K562 (cell line): Measurements from ENCODE around the gene FBLN2. TPM values are rescaled to one million over a fixed set of nuclear protein-coding genes. Genes with fewer than 3 reads are reported as not detected.

ENCODE experiments used
- ADNP ChIP-seq: fragments of 200-800 bp; sonication (Bioruptor generic); IDR thresholded peaks from 2 replicates; pipeline ENCODE4 v1.6.1; 2016; ENCODE audit warnings: missing genetic modification characterization, missing compliant biosample characterization
- BCOR ChIP-seq: fragments of 450-650 bp; IDR thresholded peaks from 2 replicates; pipeline ENCODE4 v1.6.1; 2016
- CC2D1A ChIP-seq: fragments of 450-650 bp; IDR thresholded peaks from 2 replicates; pipeline ENCODE4 v1.6.1; 2017; ENCODE audit warnings: mild to moderate bottlenecking
- CREB5 ChIP-seq: fragments of 250-450 bp; sonication (Bioruptor Pico); IDR thresholded peaks from 2 replicates; pipeline ENCODE4 v1.5.0; 2020; ENCODE audit warnings: mild to moderate bottlenecking
- FOXA3 ChIP-seq, 2 experiments: fragments of 450-650 bp in 1 of 2; sonication (generic) in 1 of 2; formaldehyde crosslinking; IDR thresholded peaks in 1 of 2; conservative IDR thresholded peaks in 1 of 2; 2 replicates each; pipeline versions ENCODE4 v1.4.0 to v1.8.0; 2020 to 2022; ENCODE audit warnings: mild to moderate bottlenecking in 2 of 2, missing genetic modification reagents in 1 of 2
- FOXK2 ChIP-seq, 2 experiments: fragments of 450-650 bp; IDR thresholded peaks in 1 of 2; conservative IDR thresholded peaks in 1 of 2; 2 replicates each; pipeline ENCODE4 v1.6.1; 2016; ENCODE audit warnings: low read depth in 2 of 2, mild to moderate bottlenecking in 1 of 2
- FOXP1 ChIP-seq: sonication (generic); formaldehyde crosslinking; IDR thresholded peaks from 2 replicates; pipeline ENCODE4 v1.8.0; 2022; ENCODE audit warnings: mild to moderate bottlenecking, missing genetic modification reagents
- GTF3C2 ChIP-seq: IDR thresholded peaks from 3 replicates; pipeline ENCODE4 v1.6.1; 2011; ENCODE audit warnings: borderline replicate concordance, mild to moderate bottlenecking, moderate library complexity; ENCODE audit not compliant: insufficient read length; ENCODE audit errors: extremely low read depth
- MEIS2 ChIP-seq: fragments of 450-650 bp; IDR thresholded peaks from 2 replicates; pipeline ENCODE4 v1.6.1; 2014; ENCODE audit warnings: mild to moderate bottlenecking; ENCODE audit not compliant: partially characterized antibody
- MTA2 ChIP-seq: fragments of 450-650 bp; IDR thresholded peaks from 2 replicates; pipeline ENCODE4 v1.6.1; 2016; ENCODE audit warnings: low read depth
- NR0B1 ChIP-seq: fragments of 450-650 bp; IDR thresholded peaks from one replicate; pipeline ENCODE4 v1.6.1; 2018; ENCODE audit warnings: mild to moderate bottlenecking, moderate library complexity; ENCODE audit not compliant: partially characterized antibody
- NR2C2 ChIP-seq, 2 experiments: fragments of 200-800 bp in 1 of 2; sonication (Bioruptor generic) in 1 of 2; sonication (generic) in 1 of 2; formaldehyde crosslinking in 1 of 2; IDR thresholded peaks; 2 replicates each; pipeline versions ENCODE4 v1.6.1 to v1.8.0; 2016 to 2022; ENCODE audit warnings: mild to moderate bottlenecking in 1 of 2, missing compliant biosample characterization in 1 of 2, missing genetic modification characterization in 1 of 2, missing genetic modification reagents in 1 of 2
- PHB2 ChIP-seq: fragments of 450-650 bp; IDR thresholded peaks from 2 replicates; pipeline ENCODE4 v1.6.1; 2017; ENCODE audit warnings: low read depth
- POLR2A ChIP-seq: fragments of 450-650 bp; conservative IDR thresholded peaks from 2 replicates; pipeline ENCODE4 v1.6.1; 2016
- TCF3 ChIP-seq: sonication (generic); formaldehyde crosslinking; IDR thresholded peaks from 2 replicates; pipeline ENCODE4 v1.4.0; 2020; ENCODE audit warnings: mild to moderate bottlenecking, missing genetic modification reagents
- U2AF1 ChIP-seq: fragments of 200-400 bp; formaldehyde crosslinking; optimal IDR thresholded peaks from 2 replicates; pipeline ENCODE3; 2017; ENCODE audit warnings: mild to moderate bottlenecking, low read depth, low read length, moderate library complexity
- ZBTB49 ChIP-seq: sonication (generic); formaldehyde crosslinking; IDR thresholded peaks from 2 replicates; pipeline ENCODE4 v1.8.0; 2022; ENCODE audit warnings: missing genetic modification reagents, mild to moderate bottlenecking, borderline replicate concordance
- ZFX ChIP-seq: sonication (generic); formaldehyde crosslinking; IDR thresholded peaks from 2 replicates; pipeline ENCODE4 v1.8.0; 2022; ENCODE audit warnings: mild to moderate bottlenecking, missing genetic modification reagents, moderate library complexity
- ZKSCAN1 ChIP-seq: fragments of 150-350 bp; IDR thresholded peaks from 2 replicates; pipeline ENCODE4 v1.6.1; 2016; ENCODE audit warnings: low read depth, low read length
- ZNF224 ChIP-seq: sonication (generic); formaldehyde crosslinking; IDR thresholded peaks from 2 replicates; pipeline ENCODE4 v1.8.0; 2022; ENCODE audit warnings: mild to moderate bottlenecking, missing genetic modification reagents
- ZNF408 ChIP-seq: fragments of 250-450 bp; sonication (Bioruptor Pico); IDR thresholded peaks from 2 replicates; pipeline ENCODE4 v1.4.0; 2020; ENCODE audit warnings: low read depth, mild to moderate bottlenecking, moderate library complexity
- polyA plus RNA-seq, 8 experiments: library from polyadenylated mRNA; depleted of rRNA in 4 of 8; stranded (reverse) in 5 of 8; unstranded in 3 of 8; fragments of >200 nt; fragmentation: Nextera tagmentation in 2 of 8; fragmentation: Illumina TruSeq in 1 of 8; extraction: Ambion mirVana in 2 of 8; extraction: Trizol in 1 of 8; gene quantifications; 2 replicates each; pipeline versions ENCODE4 v1.2.1 to v1.2.3, GENCODE V29; 2011 to 2014; ENCODE audit warnings: inconsistent platforms in 1 of 8, missing spikeins in 1 of 8
- total RNA-seq, 7 experiments: library from RNA; depleted of rRNA in 6 of 7; stranded (reverse); fragments of >200 nt in 6 of 7; fragmentation: Illumina TruSeq in 2 of 7; extraction: Trizol in 2 of 7; gene quantifications; 2 replicates each; pipeline versions ENCODE4 v1.2.1 to v1.2.3, GENCODE V29; 2011 to 2021; ENCODE audit warnings: low replicate concordance in 1 of 7

FBLN2 gene
- total and polyA plus RNA-seq, 9 of the 15 experiments (the other 6 are each of a cell fraction or from before 2014, with no cell fraction given): 0.03 to 0.10 (median 0.04) TPM; not detected in 6

GRCh38 chr3:13546667-13547171 is 2.2 kb upstream of the FBLN2 start (continued):
- TF ChIP-seq NR0B1 (no peak), ADNP (no peak), CC2D1A (peak; percentile 85; the same call in 1 of the 2 replicates), FOXA3 (CRISPR knock-in tag; conservative IDR thresholded peaks at IDR 0.05 in 1 of 2, IDR thresholded peaks at IDR 0.05 in 1 of 2) (0 out of 4 replicates have a peak, but pooled peaks of 1 of the 2 experiments have one; percentile 25), U2AF1 (no peak), PHB2 (peak; percentile 71), FOXK2 (conservative IDR thresholded peaks at IDR 0.05 in 1 of 2, IDR thresholded peaks at IDR 0.05 in 1 of 2; ENCODE audit: low read depth in 2 of 2) (peak in 1 of 2 experiments; percentile 57; a peak in 1 of 4 replicates), FOXP1 (CRISPR knock-in tag) (peak; percentile 55; the same call in 1 of the 2 replicates), ZNF224 (CRISPR knock-in tag) (no peak), NR2C2 (CRISPR knock-in tag; IDR thresholded peaks at IDR 0.05) (no peak), NR2C2 (tag; IDR thresholded peaks at IDR 0.05) (no peak), ZNF408 (no peak), BCOR (peak; percentile 94), ZBTB49 (CRISPR knock-in tag) (no peak), TCF3 (peak; percentile 96), POLR2A (no peak), GTF3C2 (no peak), ZKSCAN1 (peak; percentile 32; the same call in 1 of the 2 replicates), MTA2 (peak; percentile 85), CREB5 (CRISPR knock-in tag) (no peak), ZFX (CRISPR knock-in tag) (peak; percentile 85), MEIS2 (peak; percentile 79)
